GM21423 (cell line): ENCODE measurements around the gene ACSS2.

Experiments
- ATAC-seq: cut with Tn5 transposase; IDR thresholded peaks from one replicate; pipeline ENCODE4 v1.9.1; 2021; ENCODE audit warnings: mild to moderate bottlenecking, moderate library complexity; ENCODE audit not compliant: unreplicated experiment

ACSS2 gene

DNA sequence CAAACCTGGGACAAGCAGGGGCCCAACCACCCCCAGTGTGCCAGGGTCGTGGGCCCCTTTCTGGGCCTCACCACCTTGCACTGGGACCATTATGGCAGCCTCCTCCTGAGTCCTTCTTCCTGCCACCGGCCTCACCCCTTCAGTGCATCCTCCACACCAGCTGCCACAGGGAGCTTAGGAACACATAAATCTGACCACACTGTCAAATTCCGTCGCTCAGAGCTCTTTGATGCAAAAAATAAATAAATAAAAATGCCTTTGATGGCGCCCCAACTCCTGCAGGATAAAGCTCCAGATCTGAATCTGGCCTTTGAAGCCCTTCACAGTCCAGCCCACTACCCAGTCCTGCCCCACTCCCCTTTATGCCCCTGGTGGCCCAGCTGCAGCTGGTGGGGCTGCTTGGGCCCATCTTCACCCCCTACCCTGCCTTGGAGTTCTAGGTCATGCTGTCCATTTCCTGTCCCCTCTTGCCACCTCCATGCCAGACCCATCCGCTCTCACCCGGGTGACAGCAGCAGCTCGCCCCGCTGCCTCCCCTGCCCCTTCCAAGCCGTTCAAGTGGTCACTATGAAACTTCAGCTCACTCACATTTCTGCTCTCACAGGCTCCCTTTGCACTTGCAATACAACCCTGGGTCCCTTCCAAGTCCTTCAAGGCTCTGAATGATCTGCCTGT is 95.3 kb downstream of the ACSS2 start:
- ATAC-seq: no peak

DNA sequence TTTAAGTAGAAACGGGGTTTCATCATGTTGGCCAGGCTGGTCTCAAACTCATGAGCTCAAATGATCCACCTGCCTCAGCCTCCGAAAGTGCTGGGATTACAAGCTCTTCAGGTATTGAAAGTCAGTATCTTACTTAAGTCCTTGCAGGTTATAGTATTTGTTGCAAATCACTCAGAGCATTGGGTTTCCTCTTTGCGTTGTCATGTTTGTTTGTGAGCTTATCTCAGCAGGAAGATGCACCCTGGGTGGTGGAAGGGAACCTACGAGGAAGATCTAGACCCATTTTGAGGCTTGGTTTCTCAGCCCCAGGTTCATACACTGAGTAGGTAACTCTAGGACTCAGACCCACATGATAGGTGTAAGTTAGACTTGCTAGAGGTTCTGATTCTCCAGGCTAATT is 97.8 kb downstream of the ACSS2 start:
- ATAC-seq: no peak

DNA sequence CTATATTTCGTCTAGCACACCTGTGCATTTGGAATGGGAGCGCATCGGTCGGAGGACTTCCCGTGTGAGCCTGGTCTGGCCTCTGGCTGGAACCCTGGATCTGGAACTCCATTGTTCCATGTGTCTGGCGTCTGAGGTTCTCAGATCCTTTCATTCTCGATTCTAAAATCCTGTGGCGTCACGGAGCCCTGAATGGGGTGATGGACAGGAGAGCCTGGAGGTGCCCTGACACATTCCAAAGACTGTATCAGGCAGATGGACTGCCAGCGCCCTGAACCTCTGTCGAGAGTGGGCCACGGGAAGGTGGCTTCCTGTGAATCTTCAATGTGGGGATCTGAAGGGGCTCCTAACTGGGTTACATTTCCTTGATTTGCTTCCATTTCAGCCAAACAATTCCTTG is 99.9 kb downstream of the ACSS2 start:
- ATAC-seq: no peak
